ENCODE results near the gene MRAP. TPM values are rescaled to one million over a fixed set of nuclear protein-coding genes. Genes with fewer than 3 reads are reported as not detected.

Gene MRAP
- total RNA-seq (not detected in 2 replicates), polyA plus RNA-seq (not detected in 2 replicates), polyA minus RNA-seq (not detected in 2 replicates)
- 0.19 TPM for total RNA-seq (2013)

DNA sequence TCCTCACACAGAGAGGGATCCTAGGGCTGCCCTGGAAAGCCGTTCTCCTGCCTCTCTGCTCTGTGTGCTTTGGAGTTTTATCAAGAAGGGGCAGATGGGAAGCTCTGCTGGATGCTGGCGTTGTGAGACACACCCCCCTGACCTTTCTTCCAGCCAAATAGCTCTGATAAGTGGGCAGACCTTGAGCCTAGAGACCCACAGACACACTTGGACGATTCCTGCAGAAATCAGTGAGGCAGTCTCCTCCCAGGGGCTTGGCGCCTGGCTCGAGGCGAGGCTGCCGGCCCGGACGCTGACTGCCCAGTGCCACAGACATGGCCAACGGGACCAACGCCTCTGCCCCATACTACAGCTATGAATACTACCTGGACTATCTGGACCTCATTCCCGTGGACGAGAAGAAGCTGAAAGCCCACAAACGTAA is at the start of gene MRAP:
TSS of gene MRAP (plus strand) at position 198 of the 424 bp plus-strand sequence. CDS start at position 315, 117 bp downstream.
- CTCF ChIA-PET, result no interaction called here
- intact Hi-C loops (cut with micrococcal nuclease), result no loop called here

DNA sequence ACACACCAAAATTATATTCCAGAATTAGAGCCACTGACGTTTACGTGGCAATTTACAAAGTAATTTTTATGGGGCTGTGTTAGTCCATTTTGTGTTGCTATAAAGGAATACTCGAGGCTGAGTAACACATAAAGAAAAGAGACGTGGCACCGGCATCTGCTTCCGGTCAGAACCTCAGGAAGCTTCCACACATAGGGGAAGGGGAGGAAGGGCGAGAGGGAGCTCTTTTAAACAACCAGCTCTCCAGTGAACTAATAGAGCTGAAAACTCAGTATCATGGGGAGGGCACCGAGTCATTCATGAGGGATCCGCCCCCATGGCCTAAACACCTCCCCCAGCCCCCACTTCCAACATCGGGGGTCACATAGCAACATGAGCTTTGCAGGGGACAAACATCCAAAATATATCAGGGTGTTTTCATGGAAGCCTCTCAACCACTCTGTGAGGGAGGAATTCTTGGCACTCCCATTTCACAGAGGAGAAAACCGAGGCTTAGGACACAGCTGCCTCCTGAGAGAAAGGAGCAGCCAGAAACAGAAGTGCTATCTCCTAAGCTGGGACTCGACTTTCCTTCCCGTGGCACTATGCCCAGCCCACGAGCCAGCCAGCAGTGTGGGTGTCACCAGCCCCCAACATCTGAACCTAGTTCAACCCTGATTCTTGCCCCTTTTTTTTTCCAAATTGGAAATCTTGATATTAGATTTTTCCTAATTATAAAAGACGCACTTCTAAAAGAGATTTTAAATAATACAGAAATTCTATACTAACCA is 49.0 kb upstream of the MRAP start:
- Histone ChIP-seq H2AFZ (ENCODE audit: insufficient read depth, low read depth, low read length, poor library complexity, severe bottlenecking) (no peak overlapping the region), H3K9me3 (ENCODE audit: control extremely low read depth in 1 of 3, control insufficient read depth in 2 of 3, insufficient read depth in 1 of 3, low read length in 2 of 3) (peaks cover 0 to 9% (median 5%) of the 10 kb centered on the region in 3 donors), H3K27me3 (replicated peaks in 1 of 4; ENCODE audit: control extremely low read depth in 1 of 4, control insufficient read depth in 3 of 4, insufficient read depth in 4 of 4, low read length in 3 of 4) (peaks cover 0 to 8% (median 1%) of the 10 kb centered on the region in 4 experiments), H3K27ac (ENCODE audit: low read length in 2 of 2) (no peak overlapping the region), H3K4me1 (ENCODE audit: control insufficient read depth in 2 of 2, insufficient read depth in 2 of 2, low read length in 2 of 2) (no peaks in the 10 kb centered on the region), H3K79me2 (ENCODE audit: control insufficient read depth, insufficient read depth, low read length) (no peaks in the 10 kb centered on the region), H3K4me3 (ENCODE audit: control extremely low read depth in 1 of 5, extremely low read depth in 1 of 5, insufficient read depth in 1 of 5, low read depth in 2 of 5, low read length in 4 of 5) (no peak overlapping the region), H3K9ac (ENCODE audit: low read length) (no peak overlapping the region), H4K20me1 (ENCODE audit: control insufficient read depth, insufficient read depth, low read length, poor library complexity, severe bottlenecking) (no peaks in the 10 kb centered on the region), H3K36me3 (replicated peaks in 1 of 2; ENCODE audit: control extremely low read depth in 1 of 2, control insufficient read depth in 1 of 2, extremely low read depth in 1 of 2, insufficient read depth in 2 of 2, low read length in 1 of 2) (no peaks in the 10 kb centered on the region), H3K4me2 (replicated peaks; ENCODE audit: low read depth, low read length, poor library complexity, severe bottlenecking) (no peak overlapping the region)
- Mint-ChIP-seq H3K4me1 (no peaks in the 10 kb centered on the region), H3K27me3 (peaks cover 33% of the 10 kb centered on the region), H3K27ac (no peak overlapping the region), H3K9me3 (ENCODE audit: insufficient read depth) (peaks cover 6% of the 10 kb centered on the region), H3K4me3 (no peak overlapping the region)
- TF ChIP-seq, protein P1, sequence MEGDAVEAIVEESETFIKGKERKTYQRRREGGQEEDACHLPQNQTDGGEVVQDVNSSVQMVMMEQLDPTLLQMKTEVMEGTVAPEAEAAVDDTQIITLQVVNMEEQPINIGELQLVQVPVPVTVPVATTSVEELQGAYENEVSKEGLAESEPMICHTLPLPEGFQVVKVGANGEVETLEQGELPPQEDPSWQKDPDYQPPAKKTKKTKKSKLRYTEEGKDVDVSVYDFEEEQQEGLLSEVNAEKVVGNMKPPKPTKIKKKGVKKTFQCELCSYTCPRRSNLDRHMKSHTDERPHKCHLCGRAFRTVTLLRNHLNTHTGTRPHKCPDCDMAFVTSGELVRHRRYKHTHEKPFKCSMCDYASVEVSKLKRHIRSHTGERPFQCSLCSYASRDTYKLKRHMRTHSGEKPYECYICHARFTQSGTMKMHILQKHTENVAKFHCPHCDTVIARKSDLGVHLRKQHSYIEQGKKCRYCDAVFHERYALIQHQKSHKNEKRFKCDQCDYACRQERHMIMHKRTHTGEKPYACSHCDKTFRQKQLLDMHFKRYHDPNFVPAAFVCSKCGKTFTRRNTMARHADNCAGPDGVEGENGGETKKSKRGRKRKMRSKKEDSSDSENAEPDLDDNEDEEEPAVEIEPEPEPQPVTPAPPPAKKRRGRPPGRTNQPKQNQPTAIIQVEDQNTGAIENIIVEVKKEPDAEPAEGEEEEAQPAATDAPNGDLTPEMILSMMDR (IDR thresholded peaks at IDR 0.05), result no peak
- no peak for TF ChIP-seq EZH2 (IDR thresholded peaks at IDR 0.05; ENCODE audit: borderline replicate concordance, insufficient read depth, low read depth, low read length, poor library complexity, severe bottlenecking)
- intact Hi-C loops (cut with micrococcal nuclease), result no loop called here
- CTCF ChIA-PET, result interaction anchor here (1.1 kb wide), 1 partner anchor 9 kb away, joined by 3 read pairs; no protein-coding TSS in a partner anchor
- DNase-seq (no peak), ATAC-seq (ENCODE audit: low read depth) (no peak)
- 82% methylated on average over 2 of the region's 15 CpGs for WGBS (ENCODE audit: insufficient coverage)
- POLR2A ChIA-PET, result no interaction called here

More for the DNA sequence above, at the start of gene MRAP:
- 98% methylated on average over 13 of the region's 14 CpGs for WGBS (ENCODE audit: insufficient coverage)
- H3K4me3 ChIP-seq (ENCODE audit: control extremely low read depth in 1 of 5, extremely low read depth in 1 of 5, insufficient read depth in 1 of 5, low read depth in 2 of 5, low read length in 4 of 5), result no peak within 1 kb of the TSS
- no peak within 1 kb of the TSS for H3K27ac ChIP-seq (ENCODE audit: low read length in 2 of 2)
- no peaks in the 10 kb centered on the region for H3K9me3 ChIP-seq (ENCODE audit: control extremely low read depth in 1 of 3, control insufficient read depth in 2 of 3, insufficient read depth in 1 of 3, low read length in 2 of 3)
- no peak within 1 kb of the TSS for H3K4me3 Mint-ChIP-seq
- no peaks in the 10 kb centered on the region for H3K27me3 ChIP-seq (replicated peaks in 1 of 4; ENCODE audit: control extremely low read depth in 1 of 4, control insufficient read depth in 3 of 4, insufficient read depth in 4 of 4, low read length in 3 of 4)
- no peaks in the 10 kb centered on the region for H3K4me1 Mint-ChIP-seq
- H4K20me1 ChIP-seq (ENCODE audit: control insufficient read depth, insufficient read depth, low read length, poor library complexity, severe bottlenecking), result no peaks in the 10 kb centered on the region
- no peak within 1 kb of the TSS for H3K27ac Mint-ChIP-seq
- H3K36me3 ChIP-seq (replicated peaks in 1 of 2; ENCODE audit: control extremely low read depth in 1 of 2, control insufficient read depth in 1 of 2, extremely low read depth in 1 of 2, insufficient read depth in 2 of 2, low read length in 1 of 2), result no peaks in the 10 kb centered on the region
- no peak within 1 kb of the TSS for H2AFZ ChIP-seq (ENCODE audit: insufficient read depth, low read depth, low read length, poor library complexity, severe bottlenecking)
- POLR2A ChIA-PET, result no interaction called here
- H3K4me2 ChIP-seq (replicated peaks; ENCODE audit: low read depth, low read length, poor library complexity, severe bottlenecking), result no peak within 1 kb of the TSS
- DNase-seq, result no peak
- no peaks in the 10 kb centered on the region for H3K79me2 ChIP-seq (ENCODE audit: control insufficient read depth, insufficient read depth, low read length)
- no peaks in the 10 kb centered on the region for H3K4me1 ChIP-seq (ENCODE audit: control insufficient read depth in 2 of 2, insufficient read depth in 2 of 2, low read length in 2 of 2)
- ATAC-seq (ENCODE audit: low read depth), result no peak
- no peak for TF ChIP-seq EZH2 (IDR thresholded peaks at IDR 0.05; ENCODE audit: borderline replicate concordance, insufficient read depth, low read depth, low read length, poor library complexity, severe bottlenecking)
- TF ChIP-seq, protein P1 (IDR thresholded peaks at IDR 0.05), result no peak
- H3K27me3 Mint-ChIP-seq, result no peaks in the 10 kb centered on the region
- no peak within 1 kb of the TSS for H3K9ac ChIP-seq (ENCODE audit: low read length)
- no peaks in the 10 kb centered on the region for H3K9me3 Mint-ChIP-seq (ENCODE audit: insufficient read depth)

Measured in B cell (primary cell).